K562 (cell line): ENCODE results near the gene TRPC4AP. TPM values are rescaled to one million over a fixed set of nuclear protein-coding genes. Genes with fewer than 3 reads are reported as not detected.

Source experiments
- ATAC-seq: fragments of 200-7000 bp; cut with Tn5 transposase; 3 replicates; pipeline ENCODE4 v1.9.1; 2020; ENCODE audit warnings: moderate library complexity
- BruUV-seq: library from RNA; stranded (reverse); fragments of 400-500 nt; replicated peaks from 2 replicates; lab custom pipeline; 2021; lab: Mats Ljungman, UMichigan
- CTCF ChIA-PET: fragments of 300-600 bp; formaldehyde crosslinking; extraction: SDS; loops from one replicate; lab custom pipeline; 2021; ENCODE audit warnings: low intra/inter-chr PET ratio; lab: Yijun Ruan, JAX
- POLR2A ChIA-PET: fragments of 300-600, 350-650 bp; sonication (Branson Sonifier 250); formaldehyde crosslinking; extraction: SDS; loops from one replicate; lab custom pipeline; 2021; ENCODE audit warnings: antibody characterized with exemption, inconsistent platforms; lab: Yijun Ruan, JAX
- DNase-seq, 4 experiments: peaks; one replicate each; pipeline versions ENCODE4 v3.0.0 to v3.0.0-alpha.2; 2011 to 2018; ENCODE audit warnings: low spot score in 3 of 4, mixed read lengths in 3 of 4; ENCODE audit errors: extremely low read depth in 1 of 4
- FAIRE-seq: peaks from 2 replicates; lab custom pipeline; 2011; peaks lifted over from hg19 to GRCh38; lab: Jason Lieb, UNC
- H2AFZ ChIP-seq: 2 replicates; pipeline ENCODE4 v1.6.0; 2011; ENCODE audit warnings: low read depth, low read length, control low read depth, inconsistent platforms
- H3K27ac ChIP-seq: fragments of 200-600 bp; 3 replicates; pipeline ENCODE4 v1.8.0; 2011; ENCODE audit warnings: low read depth, mild to moderate bottlenecking, control low read depth, inconsistent platforms, low read length, moderate library complexity, mixed read lengths; ENCODE audit errors: extremely low read depth
- H3K27me3 ChIP-seq, 2 experiments: fragments of 300-600 bp in 1 of 2; 2 replicates in 1 of 2; 3 replicates in 1 of 2; pipeline versions ENCODE4 v1.6.0 to v1.8.0; 2011; ENCODE audit warnings: inconsistent platforms in 2 of 2, low read length in 2 of 2, mild to moderate bottlenecking in 1 of 2, mixed read lengths in 1 of 2, moderate library complexity in 1 of 2; ENCODE audit not compliant: control insufficient read depth in 2 of 2, insufficient read depth in 2 of 2
- H3K36me3 ChIP-seq: fragments of 300-600 bp; 3 replicates; pipeline ENCODE4 v1.8.0; 2011; ENCODE audit warnings: mild to moderate bottlenecking, low read length, inconsistent platforms; ENCODE audit not compliant: control insufficient read depth, insufficient read depth
- H3K4me1 ChIP-seq, 2 experiments: fragments of 200-600 bp in 1 of 2; replicated peaks in 1 of 2; 2 replicates in 1 of 2; 3 replicates in 1 of 2; pipeline versions ENCODE4 v1.5.1 to v1.8.0; 2011; ENCODE audit warnings: inconsistent platforms in 2 of 2, low read length in 2 of 2, mild to moderate bottlenecking in 1 of 2, mixed read lengths in 1 of 2, moderate library complexity in 1 of 2; ENCODE audit not compliant: control insufficient read depth in 2 of 2, insufficient read depth in 2 of 2
- H3K4me2 ChIP-seq: 2 replicates; pipeline ENCODE4 v1.6.1; 2011; ENCODE audit warnings: low read length, control low read depth, inconsistent platforms, mixed read lengths; ENCODE audit not compliant: insufficient read depth
- H3K4me3 ChIP-seq: fragments of 200-600 bp; sonication (generic), shearing (Covaris generic); 2 replicates; pipeline ENCODE4 v1.5.1; 2016; ENCODE audit warnings: control low read depth, inconsistent platforms
- H3K79me2 ChIP-seq: fragments of 200-600 bp; 3 replicates; pipeline ENCODE4 v1.8.0; 2011; ENCODE audit warnings: low read length, inconsistent platforms; ENCODE audit not compliant: control insufficient read depth, insufficient read depth
- H3K9ac ChIP-seq, 2 experiments: 2 replicates each; pipeline versions ENCODE4 v1.6.0 to v1.6.1; 2011; ENCODE audit warnings: low read depth in 2 of 2, low read length in 2 of 2, control low read depth in 1 of 2, inconsistent platforms in 1 of 2, mild to moderate bottlenecking in 1 of 2, mixed read lengths in 1 of 2; ENCODE audit not compliant: insufficient read depth in 1 of 2
- H3K9me1 ChIP-seq: one replicate; pipeline ENCODE4 v1.6.0; 2011; ENCODE audit warnings: inconsistent platforms, mild to moderate bottlenecking, low read length, moderate library complexity; ENCODE audit not compliant: control insufficient read depth, insufficient read depth
- H3K9me3 ChIP-seq: replicated peaks from 2 replicates; pipeline ENCODE4 v1.5.1; 2011; ENCODE audit warnings: low read depth, low read length, inconsistent platforms; ENCODE audit not compliant: control insufficient read depth, insufficient read depth
- H4K20me1 ChIP-seq: replicated peaks from 2 replicates; pipeline ENCODE4 v1.6.1; 2011; ENCODE audit warnings: low read length, inconsistent platforms, mixed read lengths; ENCODE audit not compliant: control insufficient read depth, insufficient read depth
- EZH2 ChIP-seq: IDR thresholded peaks from 2 replicates; pipeline ENCODE4 v1.6.1; 2012; ENCODE audit warnings: low read depth, mild to moderate bottlenecking, inconsistent platforms, low read length, borderline replicate concordance
- FOXJ3 ChIP-seq: sonication (generic); formaldehyde crosslinking; IDR thresholded peaks from 2 replicates; pipeline ENCODE4 v1.4.0; 2020; ENCODE audit warnings: mild to moderate bottlenecking, missing genetic modification reagents
- HDAC1 ChIP-seq, 2 experiments: fragments of 450-650 bp; IDR thresholded peaks; 2 replicates each; pipeline ENCODE4 v1.6.1; 2016 to 2017; ENCODE audit warnings: inconsistent platforms in 1 of 2, mild to moderate bottlenecking in 1 of 2, moderate library complexity in 1 of 2
- HNRNPL ChIP-seq: fragments of 200-400 bp; formaldehyde crosslinking; IDR thresholded peaks from 2 replicates; pipeline ENCODE4 v1.6.1; 2017; ENCODE audit warnings: low read depth, mild to moderate bottlenecking, low read length
- KAT8 ChIP-seq: fragments of 450-650 bp; IDR thresholded peaks from 2 replicates; pipeline ENCODE4 v1.6.1; 2016; ENCODE audit warnings: low read depth, mild to moderate bottlenecking
- RBM34 ChIP-seq: fragments of 200-400 bp; formaldehyde crosslinking; IDR thresholded peaks from 2 replicates; pipeline ENCODE4 v1.6.1; 2018; ENCODE audit warnings: low read length, borderline replicate concordance; ENCODE audit not compliant: insufficient read depth
- RNF2 ChIP-seq: sonication (generic); IDR thresholded peaks from 2 replicates; pipeline ENCODE4 v1.6.1; 2016
- SREBF1 ChIP-seq: fragments of 150-350 bp; IDR thresholded peaks from 2 replicates; pipeline ENCODE4 v1.6.1; 2014; ENCODE audit warnings: antibody characterized with exemption, low read depth, low read length, borderline replicate concordance
- TAF9B ChIP-seq: fragments of 450-650 bp; IDR thresholded peaks from 2 replicates; pipeline ENCODE4 v1.6.1; 2018; ENCODE audit warnings: mild to moderate bottlenecking; ENCODE audit not compliant: partially characterized antibody
- ZNF165 ChIP-seq: fragments of 250-450 bp; sonication (Bioruptor Pico); IDR thresholded peaks from 2 replicates; pipeline ENCODE4 v1.4.0; 2020; ENCODE audit warnings: borderline replicate concordance
- ZNF644 ChIP-seq: fragments of 200-800 bp; sonication (Bioruptor generic); IDR thresholded peaks from 2 replicates; pipeline ENCODE4 v1.6.1; 2016; ENCODE audit warnings: low read depth, missing genetic modification characterization, missing compliant biosample characterization
- WGBS: fragments of 100-300 bp; shearing (Covaris generic); methylation state at CpG from one replicate; pipeline ENCODE4 v1.1.6; 2016; ENCODE audit warnings: low coverage, mixed read lengths; ENCODE audit not compliant: insufficient coverage; ENCODE audit errors: missing lambda C conversion rate; 5-methylcytosine and 5-hydroxymethylcytosine counted together
- in situ Hi-C: fragments of 300-500 bp; cut with MboI; formaldehyde crosslinking; loops from 4 replicates; pipeline ENCODE4 v1.15.0; 2018; ENCODE audit warnings: inconsistent platforms, mixed read lengths
- intact Hi-C: fragments of 100-400 bp; cut with micrococcal nuclease; formaldehyde crosslinking; loops from 2 replicates; pipeline ENCODE4 v1.14.2; 2022
- polyA plus RNA-seq, 8 experiments: library from polyadenylated mRNA; depleted of rRNA in 4 of 8; stranded (reverse) in 5 of 8; unstranded in 3 of 8; fragments of >200 nt; fragmentation: Nextera tagmentation in 2 of 8; fragmentation: Illumina TruSeq in 1 of 8; extraction: Ambion mirVana in 2 of 8; extraction: Trizol in 1 of 8; gene quantifications; 2 replicates each; pipeline versions ENCODE4 v1.2.1 to v1.2.3, GENCODE V29; 2011 to 2014; ENCODE audit warnings: inconsistent platforms in 1 of 8, missing spikeins in 1 of 8
- total RNA-seq, 7 experiments: library from RNA; depleted of rRNA in 6 of 7; stranded (reverse); fragments of >200 nt in 6 of 7; fragmentation: Illumina TruSeq in 2 of 7; extraction: Trizol in 2 of 7; gene quantifications; 2 replicates each; pipeline versions ENCODE4 v1.2.1 to v1.2.3, GENCODE V29; 2011 to 2021; ENCODE audit warnings: low replicate concordance in 1 of 7
- TF ChIP-seq, protein P1 (sequence below): sonication (generic); formaldehyde crosslinking; IDR thresholded peaks from 2 replicates; pipeline ENCODE4 v1.9.0; 2022; ENCODE audit warnings: mild to moderate bottlenecking, missing genetic modification reagents
- TF ChIP-seq, protein P2 (sequence below): fragments of 250-450 bp; sonication (Bioruptor Pico); IDR thresholded peaks from 2 replicates; pipeline ENCODE4 v1.5.0; 2020; ENCODE audit warnings: mild to moderate bottlenecking

TRPC4AP gene
- total and polyA plus RNA-seq, 9 of the 15 experiments (the other 6 are each of a cell fraction or from before 2014, with no cell fraction given) = 2.3 to 70.3 (median 33.3) TPM

DNA sequence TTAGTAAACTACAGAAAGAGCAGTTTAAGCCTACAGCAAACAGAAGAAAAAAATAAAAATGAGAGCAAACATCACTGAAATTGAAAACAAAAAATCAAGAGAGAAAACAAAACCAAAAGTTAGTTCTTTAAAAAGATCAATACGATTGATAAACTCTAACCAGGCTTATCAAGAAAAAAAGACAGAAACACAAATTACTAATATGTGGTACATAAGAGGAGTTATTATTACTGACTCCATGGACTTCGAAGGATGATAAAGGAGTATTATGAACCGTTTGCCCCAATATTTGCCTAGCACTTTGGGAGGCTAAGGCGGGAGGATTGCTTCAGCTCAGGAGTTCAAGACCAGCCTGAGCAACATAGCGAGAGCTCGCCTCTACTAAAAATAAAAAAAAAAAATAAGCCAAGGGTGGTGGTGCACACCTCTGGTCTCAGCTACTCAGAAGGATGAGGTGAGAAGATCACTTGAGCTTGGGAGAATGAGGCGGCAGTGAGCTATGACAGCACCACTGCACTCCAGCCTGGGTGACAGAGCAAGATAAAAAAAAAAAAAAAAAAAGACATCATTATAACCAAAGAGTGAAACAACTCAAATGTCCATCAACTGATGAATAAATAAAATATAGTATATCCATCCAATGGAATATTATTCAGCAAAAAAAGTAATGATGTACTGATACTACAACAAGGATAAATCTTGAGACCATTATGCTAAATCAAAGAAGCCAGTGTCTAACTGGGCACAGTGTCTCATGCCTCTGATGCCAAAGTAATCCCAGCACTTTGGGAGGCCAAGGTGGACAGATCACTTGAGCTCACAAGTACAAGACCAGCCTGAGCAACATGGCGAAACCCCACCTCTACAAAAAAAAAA is 12.9 kb downstream of the TRPC4AP start:
- FAIRE-seq = no peak
- DNase-seq = no peak
- TF ChIP-seq, protein P1, sequence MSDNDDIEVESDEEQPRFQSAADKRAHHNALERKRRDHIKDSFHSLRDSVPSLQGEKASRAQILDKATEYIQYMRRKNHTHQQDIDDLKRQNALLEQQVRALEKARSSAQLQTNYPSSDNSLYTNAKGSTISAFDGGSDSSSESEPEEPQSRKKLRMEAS (CRISPR knock-in tag) = no peak
- TF ChIP-seq TAF9B (no peak), EZH2 (no peak), RNF2 (no peak), ZNF165 (no peak), HDAC1 (IDR thresholded peaks at IDR 0.05) (no peak), FOXJ3 (CRISPR knock-in tag) (no peak), ZNF644 (tag) (no peak), SREBF1 (no peak), HNRNPL (no peak), RBM34 (no peak), KAT8 (no peak)
- TF ChIP-seq, protein P2, sequence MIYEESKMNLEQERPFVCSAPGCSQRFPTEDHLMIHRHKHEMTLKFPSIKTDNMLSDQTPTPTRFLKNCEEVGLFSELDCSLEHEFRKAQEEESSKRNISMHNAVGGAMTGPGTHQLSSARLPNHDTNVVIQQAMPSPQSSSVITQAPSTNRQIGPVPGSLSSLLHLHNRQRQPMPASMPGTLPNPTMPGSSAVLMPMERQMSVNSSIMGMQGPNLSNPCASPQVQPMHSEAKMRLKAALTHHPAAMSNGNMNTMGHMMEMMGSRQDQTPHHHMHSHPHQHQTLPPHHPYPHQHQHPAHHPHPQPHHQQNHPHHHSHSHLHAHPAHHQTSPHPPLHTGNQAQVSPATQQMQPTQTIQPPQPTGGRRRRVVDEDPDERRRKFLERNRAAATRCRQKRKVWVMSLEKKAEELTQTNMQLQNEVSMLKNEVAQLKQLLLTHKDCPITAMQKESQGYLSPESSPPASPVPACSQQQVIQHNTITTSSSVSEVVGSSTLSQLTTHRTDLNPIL (CRISPR knock-in tag) = no peak
- in situ Hi-C loops (loop anchor here (10.0 kb wide), 1 partner anchor 1465 kb away; the partner anchor contains the start of gene MYL9), intact Hi-C loops (no loop called here)
- no peaks in the 10 kb centered on the region for H3K27me3 ChIP-seq
- no peaks in the 10 kb centered on the region for H3K9me1 ChIP-seq
- H3K4me3 ChIP-seq = no peak overlapping the region
- no peak overlapping the region for H2AFZ ChIP-seq
- WGBS = 83% methylated on average over 8 of the region's 8 CpGs
- no peak overlapping the region for H3K27ac ChIP-seq
- H3K79me2 ChIP-seq = peaks cover 73% of the 10 kb centered on the region
- CTCF ChIA-PET = no interaction called here
- no peak overlapping the region for H3K9ac ChIP-seq
- peaks cover 5% of the 10 kb centered on the region; the same call in 1 of the 2 replicates for H3K9me3 ChIP-seq
- H4K20me1 ChIP-seq = no peaks in the 10 kb centered on the region
- ATAC-seq = no peak
- BruUV-seq = no TSS peak
- POLR2A ChIA-PET = no interaction called here
- H3K36me3 ChIP-seq = peaks cover 26% of the 10 kb centered on the region
- no peak overlapping the region for H3K4me2 ChIP-seq
- no peaks in the 10 kb centered on the region; a peak in 2 of 5 replicates for H3K4me1 ChIP-seq
